Astrocyte of the spinal cord (primary cell): Measurements from ENCODE around the gene LILRB5.
"Not testable (repeated sequence)": the region's sequence is repeated elsewhere in the genome, so short reads cannot be mapped to it uniquely, and the experiment has no call there.

Experiments
- DNase-seq: peaks from one replicate; pipeline ENCODE4 v3.0.0; 2011; ENCODE audit warnings: low read depth, low spot score
- H3K4me3 ChIP-seq: 2 replicates; pipeline ENCODE4 v1.5.1; 2011; ENCODE audit warnings: low read depth, mild to moderate bottlenecking, low read length, moderate library complexity
- CTCF ChIP-seq: IDR thresholded peaks from 2 replicates; pipeline ENCODE4 v1.5.1; 2012; ENCODE audit warnings: low read depth, mild to moderate bottlenecking, low read length, inconsistent platforms
- in situ Hi-C: cut with HindIII; loops from 2 replicates; pipeline ENCODE4 v1.10.0; 2017; ENCODE audit warnings: low sequenced_read_pairs

The LILRB5 gene

GRCh38 chr19:54297759-54298305 lies 40.8 kb upstream of the LILRB5 start:
- DNase-seq: no peak
- no peak overlapping the region for H3K4me3 ChIP-seq
- in situ Hi-C loops: no loop called here
- TF ChIP-seq CTCF: peak; percentile 3

GRCh38 chr19:54294539-54294938 lies 37.5 kb upstream of the LILRB5 start:
- in situ Hi-C loops: no loop called here
- no peak for TF ChIP-seq CTCF
- H3K4me3 ChIP-seq: no peak overlapping the region
- DNase-seq: no peak

- H3K4me3 ChIP-seq, in situ Hi-C loops, DNase-seq: not testable (repeated sequence)
These were observed 32.1 kb upstream of the LILRB5 start for GRCh38 chr19:54289160-54289559.

- TF ChIP-seq CTCF: no peak
- H3K4me3 ChIP-seq: no peak overlapping the region
- in situ Hi-C loops: no loop called here
- no peak for DNase-seq
These were observed 30.4 kb upstream of the LILRB5 start for GRCh38 chr19:54287456-54287855.

- H3K4me3 ChIP-seq, in situ Hi-C loops, DNase-seq: not testable (repeated sequence)
These were observed 29.2 kb upstream of the LILRB5 start for GRCh38 chr19:54286283-54286682.

- in situ Hi-C loops, DNase-seq, H3K4me3 ChIP-seq: not testable (repeated sequence)
These were observed 28.5 kb upstream of the LILRB5 start for GRCh38 chr19:54285427-54286056.

GRCh38 chr19:54282686-54283470 lies 25.8 kb upstream of the LILRB5 start:
- TF ChIP-seq CTCF: no peak
- in situ Hi-C loops: no loop called here
- DNase-seq: no peak
- no peak overlapping the region for H3K4me3 ChIP-seq

- DNase-seq, in situ Hi-C loops, H3K4me3 ChIP-seq: not testable (repeated sequence)
These were observed 24.6 kb upstream of the LILRB5 start for GRCh38 chr19:54281729-54282075.
